Nephron (organoid): ENCODE data around the gene ZNF366.

Experiments
- H3K27ac Mint-ChIP-seq, 3 experiments: 2 replicates each; pipeline ENCODE4 v1.8.0; 2020; ENCODE audit warnings: mixed read lengths in 3 of 3, mild to moderate bottlenecking in 2 of 3, moderate library complexity in 1 of 3
- H3K27me3 Mint-ChIP-seq: 2 replicates; pipeline ENCODE4 v1.8.0; 2021; ENCODE audit warnings: low read depth, mild to moderate bottlenecking, moderate library complexity, mixed read lengths
- H3K36me3 Mint-ChIP-seq: 2 replicates; pipeline ENCODE4 v1.8.0; 2020; ENCODE audit warnings: low read depth, mixed read lengths
- H3K4me1 Mint-ChIP-seq: 2 replicates; pipeline ENCODE4 v1.8.0; 2020; ENCODE audit warnings: mixed read lengths
- H3K4me3 Mint-ChIP-seq, 3 experiments: 2 replicates each; pipeline ENCODE4 v1.8.0; 2020; ENCODE audit warnings: mild to moderate bottlenecking in 3 of 3, mixed read lengths in 3 of 3, moderate library complexity in 2 of 3
- H3K9me3 Mint-ChIP-seq: 2 replicates; pipeline ENCODE4 v1.8.0; 2020; ENCODE audit warnings: mixed read lengths
- CTCF ChIP-seq, 3 experiments: fragments of 200-600 bp; sonication (generic); IDR thresholded peaks; one replicate each; pipeline ENCODE4 v1.5.0; 2021; ENCODE audit warnings: antibody characterized with exemption in 3 of 3; ENCODE audit not compliant: unreplicated experiment in 3 of 3

The ZNF366 gene

GRCh38 chr5:72397836-72398235 lies 109.4 kb downstream of the ZNF366 start:
- Mint-ChIP-seq H3K36me3 (no peaks in the 10 kb centered on the region), H3K4me3 (no peak overlapping the region), H3K4me1 (peaks cover 9% of the 10 kb centered on the region), H3K27ac (no peak overlapping the region), H3K9me3 (peaks cover 20% of the 10 kb centered on the region), H3K27me3 (peaks cover 6% of the 10 kb centered on the region)
- TF ChIP-seq CTCF (IDR thresholded peaks at IDR 0.05; ENCODE audit: unreplicated experiment in 3 of 3), result no peak

- peaks cover 3% of the 10 kb centered on the region for H3K9me3 Mint-ChIP-seq
- H3K27me3 Mint-ChIP-seq, result no peaks in the 10 kb centered on the region
- H3K36me3 Mint-ChIP-seq, result no peaks in the 10 kb centered on the region
- TF ChIP-seq CTCF (IDR thresholded peaks at IDR 0.05; ENCODE audit: unreplicated experiment in 3 of 3), result peak in 1 of 3 experiments; percentile 12
- H3K4me1 Mint-ChIP-seq, result peaks cover 24% of the 10 kb centered on the region
- H3K4me3 Mint-ChIP-seq, result no peak overlapping the region
- no peak overlapping the region for H3K27ac Mint-ChIP-seq
These were observed 112.5 kb downstream of the ZNF366 start for GRCh38 chr5:72394688-72395087.

- Mint-ChIP-seq H3K9me3 (no peaks in the 10 kb centered on the region), H3K27me3 (no peaks in the 10 kb centered on the region), H3K4me3 (no peak overlapping the region), H3K27ac (no peak overlapping the region), H3K36me3 (no peaks in the 10 kb centered on the region), H3K4me1 (peaks cover 24% of the 10 kb centered on the region)
- TF ChIP-seq CTCF (IDR thresholded peaks at IDR 0.05; ENCODE audit: unreplicated experiment in 3 of 3), result no peak
These were observed 114.2 kb downstream of the ZNF366 start for GRCh38 chr5:72393052-72393451.
